ENCODE measurements around the gene PCBP3.
A peak's percentile ranks its signal among the peaks of the same experiment; 100 is the strongest.
"Not testable (repeated sequence)": the region's sequence is repeated elsewhere in the genome, so short reads cannot be mapped to it uniquely, and the experiment has no call there.

PCBP3 gene

GRCh38 chr21:45940621-45941337 lies 297.3 kb downstream of the PCBP3 start:
- no peak for DNase-seq

DNA sequence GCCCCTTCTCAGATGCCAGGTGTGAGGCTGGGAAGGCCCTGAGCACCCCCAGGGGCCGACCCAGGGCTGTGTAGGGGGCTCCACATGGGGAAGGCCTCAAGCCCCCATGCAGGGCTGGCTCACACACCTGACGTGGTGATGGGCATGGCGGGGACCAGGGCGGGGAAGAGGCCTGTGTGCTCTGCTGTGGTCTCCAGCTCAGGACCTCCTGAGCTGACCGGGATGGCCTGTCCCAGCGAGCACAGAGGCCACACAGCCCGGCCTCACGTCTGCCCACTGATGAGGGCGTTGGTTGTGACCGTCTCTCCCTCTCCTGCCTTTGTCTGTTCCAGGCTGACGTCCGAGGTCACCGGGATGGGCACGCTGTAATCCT lies 297.8 kb downstream of the PCBP3 start:
- DNase-seq = no peak

DNA sequence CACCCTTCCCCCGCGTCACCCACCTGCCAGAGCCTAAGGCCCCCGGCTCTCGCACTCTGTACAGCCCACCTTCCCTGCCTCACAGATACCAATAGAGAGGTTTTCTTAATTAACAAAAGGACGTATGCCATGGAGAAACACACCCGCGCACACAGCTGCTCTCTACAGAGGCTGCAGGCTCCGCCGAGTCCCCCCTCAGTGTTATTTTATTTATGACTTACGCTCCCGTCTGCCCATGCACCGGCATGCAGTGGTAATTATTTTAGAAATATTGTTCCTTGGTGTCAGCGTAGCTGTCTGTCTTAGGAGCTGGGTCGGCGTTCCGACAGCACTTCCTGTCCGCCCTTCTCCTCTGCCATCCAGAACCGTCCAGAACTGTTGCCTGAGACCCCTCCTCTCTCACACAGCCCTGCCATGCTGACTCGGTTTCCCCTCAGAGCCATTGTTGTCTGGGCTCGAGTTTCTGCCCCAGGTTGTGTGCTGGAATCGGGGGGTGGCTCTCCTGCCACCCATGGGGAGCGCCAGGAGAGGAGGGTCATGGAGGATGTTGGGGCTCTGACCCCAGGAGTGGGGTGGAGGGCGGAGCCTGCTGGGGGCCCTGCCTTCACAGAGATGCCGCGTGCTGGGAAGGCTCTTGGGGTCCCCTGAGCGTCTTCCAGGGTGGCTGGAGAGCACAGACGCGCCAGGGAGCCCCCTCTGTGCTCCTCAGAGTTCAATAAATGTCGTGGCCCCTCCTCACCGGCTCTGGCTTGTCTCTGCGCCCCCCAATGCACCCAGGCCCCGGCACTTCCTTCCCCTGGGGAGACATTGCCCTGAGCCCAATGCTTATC lies 298.4 kb downstream of the PCBP3 start:
- no peak for DNase-seq

DNA sequence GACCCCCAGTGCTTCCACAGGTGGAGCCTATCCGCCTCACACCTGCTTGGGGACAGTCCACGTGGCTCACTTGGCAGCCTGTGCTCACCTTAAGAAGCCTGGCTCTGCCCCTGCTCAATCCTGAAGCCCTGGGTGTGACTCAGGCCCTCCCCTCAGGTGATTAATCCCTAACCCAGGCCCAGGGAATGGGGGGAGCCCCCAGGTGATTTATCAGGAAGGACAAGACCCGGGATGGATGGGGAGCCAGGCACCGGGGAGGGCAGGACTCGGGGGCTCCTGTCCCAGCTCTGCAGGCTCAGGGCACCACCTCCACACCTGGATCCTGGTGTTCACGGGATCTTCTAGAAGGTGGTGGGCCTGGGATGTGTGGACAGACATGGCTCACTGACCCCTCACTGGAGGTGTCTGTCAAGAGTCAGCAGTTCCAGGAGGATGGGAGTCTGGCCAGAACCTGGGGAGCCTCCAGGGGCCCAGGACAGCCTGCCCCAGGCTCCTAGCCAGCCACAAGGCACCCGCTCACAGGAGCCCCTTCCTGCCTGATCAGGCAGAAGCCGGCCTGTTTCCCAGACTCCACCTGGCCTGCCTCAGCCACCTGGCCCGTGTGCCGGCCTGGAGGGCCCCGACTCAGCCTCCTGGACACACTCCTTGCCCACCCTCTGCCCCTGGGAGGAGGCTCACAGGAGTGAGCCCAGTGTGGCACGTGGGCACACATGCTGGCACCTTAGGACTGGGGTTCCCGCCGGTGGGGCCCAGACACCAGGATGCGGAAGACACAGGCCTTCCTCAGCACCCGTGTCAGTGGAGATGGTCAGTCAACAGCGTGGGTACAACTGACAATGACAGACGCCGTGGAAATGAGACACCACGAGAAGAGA lies 299.5 kb downstream of the PCBP3 start:
- DNase-seq = no peak

GRCh38 chr21:45943630-45944540 lies 300.4 kb downstream of the PCBP3 start:
- DNase-seq = no peak

- no peak for DNase-seq
These were observed 301.1 kb downstream of the PCBP3 start for GRCh38 chr21:45944601-45945000.

DNA sequence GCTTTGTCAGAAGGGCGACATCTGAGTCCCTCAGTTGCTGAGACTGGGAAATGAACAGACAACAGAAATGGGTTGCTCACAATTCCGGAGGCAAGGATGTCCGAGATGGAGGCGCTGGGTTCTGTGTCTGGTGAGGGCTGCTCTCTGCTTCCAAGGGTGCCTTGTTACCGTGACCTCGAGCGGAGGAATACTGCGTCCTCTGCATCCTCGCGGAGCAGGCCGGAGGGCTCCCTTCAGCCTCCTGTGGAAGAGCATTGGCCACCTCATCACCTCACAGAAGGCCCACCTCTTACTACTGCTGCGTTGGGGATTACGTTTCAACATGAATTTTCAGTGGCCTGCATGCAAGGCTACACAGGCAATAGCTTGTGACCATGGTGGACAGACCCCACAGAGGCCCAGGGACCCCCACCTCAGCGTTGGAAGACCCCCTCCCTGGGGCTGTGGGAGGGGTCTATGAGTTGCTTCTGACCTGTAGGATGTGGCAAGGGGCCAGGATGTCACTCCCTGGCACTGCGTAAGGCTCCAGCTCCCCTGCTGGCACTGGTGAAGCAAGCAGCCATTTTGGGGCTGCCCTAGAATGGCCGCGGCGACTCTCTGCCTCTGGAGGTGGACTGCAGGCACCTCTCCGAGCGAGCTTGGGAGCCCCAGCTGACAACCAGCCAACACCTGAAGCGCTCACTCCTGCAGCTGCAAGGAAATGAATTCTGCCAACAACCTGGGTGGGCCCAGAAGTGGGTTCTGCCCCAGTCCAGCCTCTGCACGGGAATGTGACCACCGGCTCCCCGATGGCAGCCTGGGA lies 301.7 kb downstream of the PCBP3 start:
- DNase-seq = no peak

- no peak for DNase-seq
These were observed 302.3 kb downstream of the PCBP3 start for GRCh38 chr21:45945868-45946210.

- DNase-seq = no peak
These were observed 303.8 kb downstream of the PCBP3 start for GRCh38 chr21:45947296-45947695.

DNA sequence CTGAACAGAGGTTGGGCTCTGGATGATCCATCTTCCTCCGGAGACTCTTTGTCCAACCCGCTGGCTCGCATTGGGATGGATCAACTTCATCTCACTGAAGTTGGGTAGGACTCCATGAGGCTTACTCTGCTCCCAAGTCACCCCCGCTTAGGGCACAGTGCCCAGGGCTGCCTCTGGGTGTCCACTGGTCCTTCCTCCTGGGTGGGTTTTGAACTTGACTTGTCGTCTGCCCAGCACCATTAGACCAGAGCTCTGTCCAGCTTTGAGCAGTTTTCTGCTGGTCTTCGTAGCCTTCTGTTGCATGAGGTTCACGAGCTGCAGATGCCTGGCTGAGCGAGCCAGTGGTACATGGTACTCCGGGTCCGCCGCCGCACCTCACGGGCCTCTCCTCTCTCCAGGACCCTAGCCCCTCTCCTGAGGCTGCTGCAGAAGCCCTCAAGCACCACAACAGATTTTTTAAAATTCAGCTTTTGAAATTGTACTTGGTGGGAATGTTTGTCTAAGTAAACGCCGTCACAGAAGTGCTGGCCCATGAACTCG lies 304.3 kb downstream of the PCBP3 start:
- DNase-seq = no peak

DNA sequence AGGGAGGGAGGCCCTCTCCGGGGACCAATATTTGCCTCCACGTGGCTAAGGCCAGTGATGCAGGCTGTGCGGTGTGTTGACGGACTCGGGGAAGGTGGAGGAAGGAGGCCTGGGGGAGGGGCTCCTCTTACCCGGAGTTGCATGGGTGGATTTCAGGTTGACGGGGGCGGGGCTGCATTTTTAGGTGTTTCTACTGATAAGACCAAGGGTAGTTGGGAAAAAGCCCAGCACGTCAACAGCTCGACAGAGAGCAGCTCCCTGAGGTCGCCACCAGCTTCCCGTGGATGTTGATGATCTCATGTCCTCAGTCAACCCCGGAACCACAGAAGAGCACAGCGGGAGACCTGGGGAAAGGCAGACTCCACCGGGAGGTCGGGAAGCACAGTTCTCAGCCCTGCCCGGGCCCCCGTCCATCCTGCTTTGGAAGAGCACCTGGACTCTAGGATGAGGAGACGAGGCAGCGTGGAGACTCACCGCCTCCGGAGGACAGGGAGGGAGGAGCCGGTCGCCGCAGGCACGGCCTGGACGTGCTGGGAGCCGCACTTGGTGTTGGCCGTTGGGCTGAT lies 305.1 kb downstream of the PCBP3 start:
- no peak for DNase-seq

- DNase-seq = no peak
These were observed 306.6 kb downstream of the PCBP3 start for GRCh38 chr21:45949928-45950739.

DNA sequence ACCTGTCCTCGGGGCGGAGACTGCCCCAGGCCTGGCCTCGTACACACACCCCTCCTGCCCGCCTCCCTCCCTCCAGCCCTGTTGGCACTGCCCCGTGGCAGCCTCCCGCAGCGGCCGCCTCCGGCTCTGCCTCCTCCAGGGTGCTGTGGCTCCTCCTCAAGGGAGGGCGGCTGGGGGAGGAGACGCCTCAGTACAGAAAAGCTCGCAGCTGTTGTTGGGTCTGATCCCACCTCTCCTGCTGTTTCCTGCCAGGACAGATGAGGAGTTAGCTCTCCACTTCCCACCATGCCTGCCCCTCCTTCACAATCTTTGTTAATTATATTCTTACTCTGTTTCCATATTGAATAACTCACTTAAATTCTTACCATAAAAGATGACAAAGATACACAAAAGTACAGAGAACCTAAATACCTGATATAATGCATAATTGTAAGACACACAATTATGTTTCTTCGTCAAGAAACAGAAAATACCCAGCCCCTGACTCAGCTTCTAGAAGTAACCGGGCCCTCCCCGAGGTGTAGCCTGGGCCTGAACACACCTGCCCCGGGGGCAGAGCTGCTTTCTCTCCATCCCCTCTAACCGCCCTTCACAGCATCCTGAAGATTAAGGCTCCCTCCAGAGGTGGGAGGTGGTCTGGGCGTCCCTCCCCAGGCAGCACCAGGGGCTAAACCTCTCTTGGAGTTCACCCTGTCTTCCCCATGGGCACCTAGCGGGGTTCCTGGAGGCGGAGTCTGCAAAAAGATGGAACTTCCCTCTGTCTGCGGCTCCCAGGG lies 307.4 kb downstream of the PCBP3 start:
- DNase-seq = peak; percentile 48

GRCh38 chr21:45951676-45952075 lies 308.2 kb downstream of the PCBP3 start:
- no peak for DNase-seq

- DNase-seq = not testable (repeated sequence)
These were observed 309.0 kb downstream of the PCBP3 start for GRCh38 chr21:45952527-45952926.

DNA sequence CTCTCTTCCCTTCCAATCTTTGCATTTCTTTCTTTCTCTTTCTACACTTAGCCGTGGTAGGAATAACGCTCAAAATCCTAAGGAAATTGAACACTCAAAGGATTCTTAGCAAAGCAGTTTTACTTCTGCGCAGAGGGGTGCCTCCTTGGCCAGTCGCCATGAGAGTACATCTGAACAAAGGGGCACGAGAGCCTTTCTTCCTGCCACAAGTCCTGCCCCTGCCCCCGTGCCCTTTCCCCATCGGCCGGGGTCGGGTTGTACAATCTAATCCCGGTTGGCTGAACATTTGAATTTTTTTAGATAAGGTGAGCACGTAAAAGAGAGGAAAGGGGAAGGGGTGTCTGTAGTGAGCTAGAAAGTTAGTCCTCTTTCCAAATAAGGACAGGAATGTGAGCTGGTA lies 309.4 kb downstream of the PCBP3 start:
- no peak for DNase-seq

DNA sequence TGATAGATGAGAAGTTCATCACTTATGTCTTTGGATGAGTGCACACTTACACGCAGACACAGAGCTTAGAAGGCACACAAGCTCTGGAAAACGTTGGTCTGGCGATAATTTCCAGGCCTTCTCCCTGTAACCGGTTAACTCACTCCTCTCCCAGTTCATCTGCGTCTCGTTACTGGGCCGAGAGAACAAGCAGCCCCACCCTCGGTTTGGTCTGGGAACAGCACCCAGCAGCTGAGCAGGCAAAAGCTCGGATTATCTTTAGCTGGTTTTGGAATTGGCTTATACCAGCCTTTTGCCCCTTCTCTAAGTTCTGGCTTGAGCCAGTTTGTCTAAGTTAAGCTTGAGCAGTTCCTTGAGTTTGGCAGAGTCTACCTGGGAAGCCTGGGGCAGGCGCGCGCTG lies 310.7 kb downstream of the PCBP3 start:
- DNase-seq = peak; percentile 45

DNA sequence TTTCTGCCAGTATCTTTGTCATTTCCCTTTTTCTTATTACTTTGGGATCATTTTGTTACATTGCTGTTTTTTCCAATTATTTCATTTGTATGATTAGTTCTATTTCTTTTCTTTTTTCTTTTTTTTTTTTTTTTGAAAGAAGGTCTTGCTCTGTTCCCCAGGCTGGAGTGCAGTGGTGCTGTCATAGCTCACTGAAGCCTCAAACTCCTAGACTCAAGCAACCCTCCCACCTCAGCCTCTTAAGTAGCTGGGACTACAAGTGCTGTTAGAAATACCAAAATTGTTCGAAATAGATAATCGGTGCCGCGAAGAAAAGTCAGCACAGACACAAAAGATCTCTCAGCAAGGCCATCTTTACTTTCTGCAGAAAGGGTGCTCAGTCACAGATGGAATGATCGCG lies 311.4 kb downstream of the PCBP3 start:
- DNase-seq = no peak

- DNase-seq = no peak
These were observed 314.0 kb downstream of the PCBP3 start for GRCh38 chr21:45957551-45957950.

Data from EL (cell line).